Osteocyte (in vitro differentiated cells): ENCODE data around the gene NPC1L1. TPM values are rescaled to one million over a fixed set of nuclear protein-coding genes. Genes with fewer than 3 reads are reported as not detected.

ENCODE experiments used
- DNase-seq: peaks from one replicate; pipeline ENCODE4 v3.0.0; 2021; ENCODE audit warnings: mixed read lengths; ENCODE audit not compliant: unreplicated experiment; ENCODE audit errors: extremely low spot score
- H3K27ac Mint-ChIP-seq: one replicate; pipeline ENCODE4 v1.8.0; 2021; ENCODE audit warnings: mild to moderate bottlenecking, mixed read lengths; ENCODE audit not compliant: unreplicated experiment
- H3K27me3 Mint-ChIP-seq: one replicate; pipeline ENCODE4 v1.8.0; 2021; ENCODE audit warnings: mixed read lengths; ENCODE audit not compliant: unreplicated experiment
- H3K36me3 Mint-ChIP-seq: one replicate; pipeline ENCODE4 v1.8.0; 2021; ENCODE audit warnings: mixed read lengths; ENCODE audit not compliant: unreplicated experiment
- H3K4me1 Mint-ChIP-seq: one replicate; pipeline ENCODE4 v1.8.0; 2021; ENCODE audit warnings: mixed read lengths; ENCODE audit not compliant: unreplicated experiment
- H3K4me3 Mint-ChIP-seq: one replicate; pipeline ENCODE4 v1.8.0; 2021; ENCODE audit warnings: mild to moderate bottlenecking, moderate library complexity, mixed read lengths; ENCODE audit not compliant: unreplicated experiment
- H3K9me3 Mint-ChIP-seq: one replicate; pipeline ENCODE4 v1.8.0; 2021; ENCODE audit warnings: mixed read lengths; ENCODE audit not compliant: unreplicated experiment
- CTCF ChIP-seq: fragments of 200-600 bp; sonication (generic); IDR thresholded peaks from 2 replicates; pipeline ENCODE4 v1.5.0; 2021; ENCODE audit warnings: antibody characterized with exemption, mild to moderate bottlenecking, moderate library complexity
- total RNA-seq: library from RNA; stranded (reverse); gene quantifications from 2 replicates; pipeline ENCODE4 v1.2.1, GENCODE V29; 2021

The NPC1L1 gene
- total RNA-seq, 1 donor from 2014 or later: not detected

GRCh38 chr7:44539669-44540506 lies 1.2 kb downstream of the NPC1L1 start:
- peaks cover 5% of the 10 kb centered on the region for H3K27me3 Mint-ChIP-seq
- no peaks in the 10 kb centered on the region for H3K36me3 Mint-ChIP-seq
- no peaks in the 10 kb centered on the region for H3K4me1 Mint-ChIP-seq
- no peak overlapping the region for H3K27ac Mint-ChIP-seq
- no peak for DNase-seq
- H3K9me3 Mint-ChIP-seq: no peaks in the 10 kb centered on the region
- H3K4me3 Mint-ChIP-seq: no peak overlapping the region
- no peak for TF ChIP-seq CTCF

- no peaks in the 10 kb centered on the region for H3K4me1 Mint-ChIP-seq
- no peak for DNase-seq
- no peaks in the 10 kb centered on the region for H3K9me3 Mint-ChIP-seq
- H3K27me3 Mint-ChIP-seq: peaks cover 2% of the 10 kb centered on the region
- no peaks in the 10 kb centered on the region for H3K36me3 Mint-ChIP-seq
- no peak for TF ChIP-seq CTCF
- H3K27ac Mint-ChIP-seq: no peak overlapping the region
- H3K4me3 Mint-ChIP-seq: no peak overlapping the region
Observed at GRCh38 chr7:44538798-44539668, 2.1 kb downstream of the NPC1L1 start.

- Mint-ChIP-seq H3K9me3 (no peaks in the 10 kb centered on the region), H3K36me3 (no peaks in the 10 kb centered on the region), H3K27me3 (peaks cover 2% of the 10 kb centered on the region), H3K27ac (no peak overlapping the region), H3K4me3 (no peak overlapping the region), H3K4me1 (no peaks in the 10 kb centered on the region)
- no peak for DNase-seq
- no peak for TF ChIP-seq CTCF
Observed at GRCh38 chr7:44538093-44538797, 2.9 kb downstream of the NPC1L1 start.

GRCh38 chr7:44537442-44537841 lies 3.7 kb downstream of the NPC1L1 start:
- TF ChIP-seq CTCF: no peak
- H3K27ac Mint-ChIP-seq: no peak overlapping the region
- no peaks in the 10 kb centered on the region for H3K4me1 Mint-ChIP-seq
- H3K36me3 Mint-ChIP-seq: no peaks in the 10 kb centered on the region
- no peak for DNase-seq
- H3K9me3 Mint-ChIP-seq: no peaks in the 10 kb centered on the region
- H3K27me3 Mint-ChIP-seq: peaks cover 2% of the 10 kb centered on the region
- H3K4me3 Mint-ChIP-seq: no peak overlapping the region
